Measurements from ENCODE around the gene QDPR.

Gene QDPR

DNA sequence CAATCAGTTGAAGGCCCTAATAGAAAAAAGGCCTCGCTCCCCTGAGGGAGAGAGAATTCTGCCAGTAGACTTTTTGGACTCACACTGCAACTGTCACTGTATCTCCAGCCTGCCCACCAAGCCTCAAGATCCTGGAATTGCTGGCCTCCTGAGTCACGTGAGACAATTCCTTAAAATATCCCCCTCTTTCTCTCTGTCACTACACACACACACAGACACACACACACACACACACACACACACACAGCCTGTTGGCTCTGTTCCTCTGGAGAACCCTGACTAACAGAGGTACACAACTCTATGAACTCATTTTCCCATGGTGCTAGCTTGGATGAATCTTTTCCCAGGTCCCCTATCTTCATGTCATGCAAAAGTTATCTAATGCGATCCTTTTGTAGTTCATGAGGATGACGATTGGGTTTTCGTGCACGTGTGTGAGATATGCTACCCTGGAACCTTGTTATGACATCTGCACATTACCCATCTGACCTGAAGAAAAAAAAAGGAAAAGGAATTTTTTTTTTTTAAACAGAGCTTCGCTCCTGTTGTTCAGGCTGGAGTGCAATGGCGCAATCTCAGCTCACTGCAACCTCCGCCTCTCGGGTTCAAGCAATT, 16.8 kb upstream of the QDPR start:
- H3K4me3 ChIP-seq (ENCODE audit: low read depth, low read length) = no peak overlapping the region

DNA sequence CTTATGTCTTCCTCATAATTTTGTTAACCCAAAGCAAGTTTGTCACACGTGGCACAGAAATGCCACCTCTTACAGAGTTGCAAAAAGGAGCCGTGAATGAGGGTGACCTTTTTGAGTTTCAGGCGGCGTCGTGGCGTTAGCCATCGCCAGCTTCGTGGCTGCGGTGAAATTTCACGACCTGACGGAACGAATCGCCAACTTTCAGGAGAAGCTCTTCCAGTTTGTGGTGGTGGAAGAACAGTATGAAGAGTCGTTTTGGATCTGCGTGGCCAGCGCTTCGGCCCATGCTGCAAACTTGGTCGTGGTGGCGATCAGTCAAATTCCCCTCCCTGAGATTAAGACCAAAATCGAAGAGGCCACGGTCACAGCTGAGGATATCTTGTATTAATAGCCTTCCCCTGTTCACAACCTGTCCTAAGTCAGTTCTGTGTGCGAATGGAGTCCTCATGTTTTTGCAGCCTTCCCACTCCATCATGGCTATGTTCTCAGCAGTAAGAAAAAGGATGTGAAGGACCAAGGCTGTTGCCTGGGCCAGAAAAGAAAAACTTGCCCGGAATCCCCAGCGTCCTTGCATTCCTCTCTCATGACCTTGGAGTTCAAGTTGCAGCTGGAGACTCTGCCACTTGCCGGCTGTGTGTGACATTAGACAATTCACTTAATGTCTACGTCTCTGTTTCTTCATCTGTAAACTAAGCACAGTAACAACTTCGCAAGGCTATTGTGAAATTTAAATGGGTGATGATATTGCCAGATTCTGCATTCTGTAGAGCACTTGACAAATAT, 15.0 kb upstream of the QDPR start:
- no peak overlapping the region for H3K4me3 ChIP-seq (ENCODE audit: low read depth, low read length)

GRCh38 chr4:17523662-17524061, 11.8 kb upstream of the QDPR start:
- no peak overlapping the region for H3K4me3 ChIP-seq (ENCODE audit: low read depth, low read length)

DNA sequence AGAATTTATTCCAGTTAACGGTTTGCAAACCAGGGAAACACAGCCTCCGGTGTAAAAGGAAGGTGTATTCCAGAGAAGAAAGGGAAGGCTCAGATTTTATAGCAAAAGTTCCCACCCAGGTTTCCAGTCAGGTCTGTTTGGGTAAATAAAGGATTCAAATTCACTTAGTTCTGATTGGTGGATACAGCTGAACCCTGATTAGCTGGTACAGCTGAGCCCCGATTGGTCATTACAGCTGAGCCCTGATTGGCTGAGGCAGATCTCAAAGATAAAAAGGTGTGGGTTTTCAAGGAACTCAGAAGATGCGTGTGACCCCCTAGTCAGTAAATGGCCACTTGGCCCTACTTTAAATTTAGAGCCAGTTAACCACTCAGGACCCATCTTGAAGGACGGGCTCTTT, 9.7 kb upstream of the QDPR start:
- no peak overlapping the region for H3K4me3 ChIP-seq (ENCODE audit: low read depth, low read length)

- H3K4me3 ChIP-seq (ENCODE audit: low read depth, low read length) = no peak overlapping the region
These were observed 5.8 kb upstream of the QDPR start for GRCh38 chr4:17517664-17518063.

DNA sequence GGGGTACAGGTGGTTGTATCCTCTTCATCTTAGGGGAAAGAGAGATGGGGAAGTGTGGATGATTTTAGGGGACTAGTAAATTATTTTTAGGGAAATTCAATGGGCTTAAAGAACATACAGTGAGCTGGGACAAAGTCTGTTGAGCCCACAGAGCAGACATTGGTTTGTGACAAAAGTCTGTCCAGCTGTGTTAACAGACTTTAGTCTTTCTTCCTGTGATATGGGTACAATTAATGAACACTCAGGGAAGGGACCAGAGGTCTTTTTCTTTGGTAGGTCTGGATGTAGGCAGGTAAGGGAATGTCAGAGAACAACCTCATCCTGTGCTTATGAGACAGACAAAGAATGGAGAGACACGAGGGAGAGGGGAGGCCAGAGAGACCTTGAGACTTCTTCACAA, 5.1 kb upstream of the QDPR start:
- H3K4me3 ChIP-seq (ENCODE audit: low read depth, low read length) = no peak overlapping the region

DNA sequence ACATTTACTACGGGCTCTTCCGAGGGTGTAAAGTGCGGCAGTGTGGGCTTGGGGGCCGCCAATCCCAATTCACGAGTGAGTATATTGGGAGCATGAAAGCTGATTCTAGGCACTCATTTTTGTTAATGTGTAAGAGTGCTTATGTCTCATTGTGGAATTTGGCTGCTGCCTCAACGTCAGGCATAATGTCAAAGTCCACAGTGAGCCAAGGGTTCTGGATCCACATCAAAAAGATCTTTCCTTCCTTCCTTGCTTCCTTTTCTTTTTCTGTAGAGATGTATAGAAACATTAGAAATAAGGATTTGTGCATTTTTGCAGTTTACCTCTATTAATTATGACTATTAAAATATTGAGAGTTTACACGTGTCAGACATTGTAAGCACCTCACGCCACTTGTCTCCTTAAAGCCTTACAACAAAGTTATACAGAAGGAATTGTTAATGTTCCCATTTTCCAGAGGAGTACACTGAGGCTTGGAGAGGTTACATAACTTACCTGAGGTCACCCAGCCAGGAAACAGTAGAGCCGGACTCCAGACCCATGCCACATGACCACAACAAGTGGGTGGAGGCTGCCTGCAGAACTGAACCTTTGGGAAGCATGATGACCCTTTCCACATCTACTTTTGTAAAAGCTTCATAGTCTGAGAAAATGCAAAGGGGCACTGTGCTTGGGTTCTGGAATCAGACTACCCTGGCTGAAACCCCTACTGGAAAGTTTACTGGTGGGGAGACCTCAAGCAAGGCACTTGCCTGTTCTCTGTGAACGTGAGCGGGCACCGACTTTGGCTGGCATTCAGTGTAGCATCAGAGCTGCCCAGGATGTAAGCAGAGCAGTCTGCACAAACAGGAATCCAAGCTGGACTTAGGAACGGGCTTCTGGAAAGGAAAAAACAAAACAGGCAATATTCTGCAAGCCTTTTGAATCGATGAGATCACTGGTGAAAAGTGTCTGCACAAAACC, 3.8 kb upstream of the QDPR start:
- H3K4me3 ChIP-seq (ENCODE audit: low read depth, low read length) = no peak overlapping the region

- no peak within 1 kb of the TSS for H3K4me3 ChIP-seq (ENCODE audit: low read depth, low read length)
These were observed 3.0 kb upstream of the QDPR start, which contains the start of gene CLRN2 for GRCh38 chr4:17514865-17515264. TSS of gene CLRN2 (plus strand) at chr4:17515165. CDS start at chr4:17515267, 102 bp downstream.

GRCh38 chr4:17512973-17513665, 1.2 kb upstream of the QDPR start:
- no peak overlapping the region for H3K4me3 ChIP-seq (ENCODE audit: low read depth, low read length)

GRCh38 chr4:17511509-17511949, 361 bp downstream of the QDPR start:
- peak overlapping the region; percentile 80 for H3K4me3 ChIP-seq (ENCODE audit: low read depth, low read length)

- peak overlapping the region; percentile 80 for H3K4me3 ChIP-seq (ENCODE audit: low read depth, low read length)
These were observed 839 bp downstream of the QDPR start for GRCh38 chr4:17511051-17511450.

GRCh38 chr4:17510582-17510981, 1.3 kb downstream of the QDPR start:
- H3K4me3 ChIP-seq (ENCODE audit: low read depth, low read length) = no peak overlapping the region

GRCh38 chr4:17504081-17504480, 7.8 kb downstream of the QDPR start:
- no peak overlapping the region for H3K4me3 ChIP-seq (ENCODE audit: low read depth, low read length)

DNA sequence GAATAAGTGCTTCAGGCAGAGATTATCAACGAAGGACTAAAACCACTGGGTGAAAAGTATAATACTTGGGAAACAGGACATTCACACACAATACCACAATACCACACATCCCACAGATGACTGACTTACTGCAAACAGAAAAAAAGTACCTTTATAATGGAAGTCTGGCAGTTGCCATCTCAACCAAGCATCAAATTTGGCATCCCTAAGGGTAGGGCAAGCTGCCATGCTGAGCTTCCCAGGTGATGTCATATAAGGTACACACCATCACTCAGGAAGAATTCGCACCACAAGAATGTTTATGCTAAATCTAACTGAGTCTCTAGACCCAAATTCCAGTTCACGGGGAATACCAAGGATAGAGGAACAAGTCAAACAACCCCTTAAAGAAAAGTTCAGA, 9.1 kb downstream of the QDPR start:
- no peak overlapping the region for H3K4me3 ChIP-seq (ENCODE audit: low read depth, low read length)

- H3K4me3 ChIP-seq (ENCODE audit: low read depth, low read length) = no peak overlapping the region
These were observed 11.3 kb downstream of the QDPR start for GRCh38 chr4:17500574-17500973.

DNA sequence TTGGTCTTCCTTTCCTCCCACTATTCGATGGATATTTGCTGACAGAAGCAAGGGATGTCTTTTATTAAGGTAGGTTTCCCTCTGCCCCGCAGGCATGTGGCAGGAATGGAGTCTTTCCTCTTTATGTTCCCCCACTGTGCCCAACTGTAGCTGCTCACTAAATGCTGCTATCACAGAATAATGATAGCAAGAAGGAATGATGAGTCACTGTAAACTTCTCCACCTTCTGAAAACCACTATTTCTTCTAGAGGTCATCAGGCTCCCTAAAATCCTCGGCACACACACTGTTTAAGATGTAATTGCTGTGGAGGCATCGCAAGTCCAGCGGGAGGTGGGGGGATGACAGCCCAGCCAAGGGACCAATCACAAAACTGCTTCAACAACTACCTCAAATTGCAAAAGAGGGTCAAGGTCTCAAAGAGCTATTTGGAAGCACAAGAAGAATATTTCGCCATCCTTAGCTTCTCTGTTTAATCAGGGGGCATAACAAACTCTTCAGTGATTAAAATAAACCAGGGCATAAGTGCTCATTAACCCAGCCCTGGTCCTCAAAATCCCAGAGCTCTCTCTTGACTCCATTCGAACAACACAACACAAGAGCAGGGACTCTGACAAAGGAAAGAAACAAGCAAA, 13.9 kb downstream of the QDPR start:
- no peak overlapping the region for H3K4me3 ChIP-seq (ENCODE audit: low read depth, low read length)

GRCh38 chr4:17494258-17495190, 17.4 kb downstream of the QDPR start:
- H3K4me3 ChIP-seq (ENCODE audit: low read depth, low read length) = no peak overlapping the region

DNA sequence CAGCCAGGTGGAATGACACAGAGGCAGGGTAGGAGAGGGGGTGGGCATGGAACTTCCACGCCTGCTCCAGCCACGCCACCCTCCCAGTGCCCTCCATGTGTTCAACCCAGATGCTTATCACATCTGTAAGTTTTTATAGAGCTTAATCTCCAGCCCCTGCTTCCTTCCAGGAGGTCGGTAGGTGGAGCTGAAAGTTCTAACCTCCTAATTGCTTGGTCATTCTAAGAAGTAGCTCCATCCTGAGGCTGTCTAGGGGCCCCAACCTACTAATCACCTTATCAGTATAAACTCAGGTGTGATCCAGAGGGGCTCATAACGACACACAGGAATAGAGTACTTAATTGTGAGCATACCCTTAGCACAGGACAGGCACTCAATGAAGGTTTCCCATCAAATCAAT, 18.3 kb downstream of the QDPR start:
- H3K4me3 ChIP-seq (ENCODE audit: low read depth, low read length) = no peak overlapping the region

DNA sequence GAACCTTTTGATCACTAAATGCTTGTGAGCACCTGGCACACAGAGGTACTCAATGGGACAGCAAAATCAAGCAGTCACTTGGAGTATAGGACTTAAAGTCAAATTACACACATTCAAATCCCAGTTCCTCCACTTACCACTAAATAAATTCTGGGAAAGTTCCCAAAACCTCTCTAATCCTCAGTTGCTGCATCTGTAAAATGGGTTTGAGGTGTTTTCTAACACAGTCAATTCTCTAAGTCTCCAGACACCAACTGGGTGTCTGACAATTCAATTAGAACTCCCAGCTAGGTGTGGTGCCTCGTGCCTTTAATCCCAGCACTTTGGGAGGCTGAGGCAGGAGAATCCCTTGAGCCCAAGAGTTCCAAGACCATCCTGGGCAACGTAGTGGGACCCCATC, 19.0 kb downstream of the QDPR start:
- no peak overlapping the region for H3K4me3 ChIP-seq (ENCODE audit: low read depth, low read length)

Data from iPS-11a (cell line).